SK-N-SH (cell line): ENCODE data around the gene ARHGEF1. TPM values are rescaled to one million over a fixed set of nuclear protein-coding genes. Genes with fewer than 3 reads are reported as not detected.

Source experiments
- CTCF ChIA-PET: fragments of 300-600, 350-600 bp; formaldehyde crosslinking; extraction: SDS; loops from one replicate; lab custom pipeline; 2021; lab: Yijun Ruan, JAX
- POLR2A ChIA-PET: fragments of 350-600 bp; sonication (Branson Sonifier 250); formaldehyde crosslinking; extraction: SDS; loops from one replicate; lab custom pipeline; 2020; ENCODE audit warnings: antibody characterized with exemption, inconsistent platforms; lab: Yijun Ruan, JAX
- DNase-seq: peaks from one replicate; pipeline ENCODE4 v3.0.0; 2012
- H2AFZ ChIP-seq: fragments of 200-600 bp; sonication (generic); 2 replicates; pipeline ENCODE4 v1.8.1; 2016; ENCODE audit warnings: antibody characterized with exemption, mild to moderate bottlenecking, low read depth
- H3F3A ChIP-seq: fragments of 200-600 bp; sonication (generic); replicated peaks from 2 replicates; pipeline ENCODE3; 2016; ENCODE audit warnings: antibody characterized with exemption, mild to moderate bottlenecking; ENCODE audit not compliant: insufficient read depth
- H3K27ac ChIP-seq, 2 experiments: fragments of 200-500 bp in 1 of 2; fragments of 200-600 bp in 1 of 2; sonication (Bioruptor generic) in 1 of 2; sonication (generic), shearing (Covaris generic) in 1 of 2; 2 replicates each; pipeline versions ENCODE4 v1.5.1 to v1.6.1; 2014 to 2016; ENCODE audit warnings: low read depth in 2 of 2, inconsistent platforms in 1 of 2, low read length in 1 of 2, mild to moderate bottlenecking in 1 of 2, mixed read lengths in 1 of 2
- H3K27me3 ChIP-seq: fragments of 200-600 bp; sonication (generic), shearing (Covaris generic); 2 replicates; pipeline ENCODE4 v1.6.1; 2016; ENCODE audit warnings: mixed run types; ENCODE audit not compliant: insufficient read depth
- H3K36me3 ChIP-seq, 2 experiments: fragments of 200-500 bp in 1 of 2; fragments of 200-600 bp in 1 of 2; sonication (Bioruptor generic) in 1 of 2; sonication (generic) in 1 of 2; replicated peaks in 1 of 2; 2 replicates each; pipeline versions ENCODE3 to v1.5.1; 2014 to 2016; ENCODE audit warnings: low read length in 1 of 2, mild to moderate bottlenecking in 1 of 2; ENCODE audit not compliant: insufficient read depth in 2 of 2, control insufficient read depth in 1 of 2
- H3K4me1 ChIP-seq, 2 experiments: fragments of 200-500 bp in 1 of 2; fragments of 200-600 bp in 1 of 2; sonication (Bioruptor generic) in 1 of 2; sonication (generic), shearing (Covaris generic) in 1 of 2; 2 replicates each; pipeline versions ENCODE4 v1.5.1 to v1.6.1; 2014 to 2016; ENCODE audit warnings: low read depth in 1 of 2, low read length in 1 of 2, mixed run types in 1 of 2; ENCODE audit not compliant: insufficient read depth in 2 of 2, control insufficient read depth in 1 of 2
- H3K4me2 ChIP-seq: fragments of 200-600 bp; sonication (generic), shearing (Covaris generic); 2 replicates; pipeline ENCODE4 v1.6.1; 2017; ENCODE audit warnings: mixed run types
- H3K4me3 ChIP-seq, 2 experiments: fragments of 200-500 bp in 1 of 2; fragments of 200-600 bp in 1 of 2; sonication (Bioruptor generic) in 1 of 2; sonication (generic), shearing (Covaris generic) in 1 of 2; 2 replicates each; pipeline versions ENCODE4 v1.5.1 to v1.8.1; 2014 to 2016; ENCODE audit warnings: low read depth in 2 of 2, inconsistent platforms in 1 of 2, low read length in 1 of 2, mild to moderate bottlenecking in 1 of 2, mixed read lengths in 1 of 2, moderate library complexity in 1 of 2
- H3K79me2 ChIP-seq: fragments of 200-600 bp; sonication (generic); 2 replicates; pipeline ENCODE4 v1.8.1; 2017; ENCODE audit warnings: mild to moderate bottlenecking; ENCODE audit not compliant: insufficient read depth
- H3K9ac ChIP-seq: fragments of 200-600 bp; sonication (generic); 2 replicates; pipeline ENCODE4 v1.6.1; 2017; ENCODE audit warnings: mixed run types
- H3K9me2 ChIP-seq: fragments of 200-600 bp; sonication (generic); 2 replicates; pipeline ENCODE4 v1.6.1; 2017; ENCODE audit warnings: mixed run types
- H3K9me3 ChIP-seq: fragments of 200-600 bp; sonication (generic); 2 replicates; pipeline ENCODE4 v1.6.1; 2017; ENCODE audit warnings: mixed run types, mild to moderate bottlenecking, moderate library complexity
- H4K20me1 ChIP-seq: fragments of 200-600 bp; sonication (generic); 2 replicates; pipeline ENCODE4 v1.6.1; 2017; ENCODE audit warnings: mild to moderate bottlenecking, mixed run types; ENCODE audit not compliant: insufficient read depth
- CHD2 ChIP-seq: fragments of 150-350 bp; IDR thresholded peaks from 2 replicates; pipeline ENCODE4 v1.6.1; 2018; ENCODE audit warnings: low read length; ENCODE audit not compliant: partially characterized antibody
- ELF1 ChIP-seq: IDR thresholded peaks from 2 replicates; pipeline ENCODE4 v1.4.0; 2012
- GABPA ChIP-seq: IDR thresholded peaks from 2 replicates; pipeline ENCODE4 v1.4.0; 2012; ENCODE audit warnings: low read depth, mild to moderate bottlenecking
- GATA2 ChIP-seq: sonication (generic); formaldehyde crosslinking; IDR thresholded peaks from 2 replicates; pipeline ENCODE4 v1.5.0; 2020; ENCODE audit warnings: mild to moderate bottlenecking, missing genetic modification reagents
- MAX ChIP-seq: IDR thresholded peaks from 2 replicates; pipeline ENCODE4 v1.4.0; 2012; ENCODE audit warnings: low read depth
- RAD21 ChIP-seq: IDR thresholded peaks from 2 replicates; pipeline ENCODE4 v1.6.1; 2012; ENCODE audit warnings: mild to moderate bottlenecking, low read length
- RFX5 ChIP-seq: IDR thresholded peaks from 2 replicates; pipeline ENCODE4 v1.6.1; 2012; ENCODE audit warnings: mild to moderate bottlenecking, improper control_type of control experiment, low read length
- YY1 ChIP-seq: IDR thresholded peaks from 2 replicates; pipeline ENCODE4 v1.4.0; 2012; ENCODE audit warnings: low read depth, mild to moderate bottlenecking
- ZBTB33 ChIP-seq: IDR thresholded peaks from 2 replicates; pipeline ENCODE4 v1.4.0; 2012; ENCODE audit warnings: low read depth, borderline replicate concordance
- WGBS: methylation state at CpG from one replicate; pipeline ENCODE4 v1.1.6; 2017; ENCODE audit warnings: low lambda C conversion rate; 5-methylcytosine and 5-hydroxymethylcytosine counted together
- polyA plus RNA-seq, 3 experiments: library from polyadenylated mRNA; depleted of rRNA; stranded (reverse); fragments of >200 nt; gene quantifications; 2 replicates each; pipeline ENCODE4 v1.2.3, GENCODE V29; 2012

Gene ARHGEF1
- polyA plus RNA-seq, 1 of the 3 experiments (the other 2 are of a cell fraction) = 102 TPM

- Histone ChIP-seq H3K9ac (no peak overlapping the region), H3F3A (no peaks in the 10 kb centered on the region)
- TF ChIP-seq YY1 = no peak
- TF ChIP-seq ELF1 = no peak
- no peak for TF ChIP-seq MAX
- no peak for TF ChIP-seq GABPA
- no peak for TF ChIP-seq CHD2
Measured at GRCh38 chr19:41902594-41902993, 19.6 kb downstream of the ARHGEF1 start.

GRCh38 chr19:41903193-41903953, 20.4 kb downstream of the ARHGEF1 start:
- H3K27me3 ChIP-seq = no peaks in the 10 kb centered on the region
- H3K27ac ChIP-seq = no peak overlapping the region
- H3F3A ChIP-seq = no peaks in the 10 kb centered on the region
- TF ChIP-seq RAD21 (no peak), ZBTB33 (no peak), GATA2 (CRISPR knock-in tag) (no peak), RFX5 (no peak)
- TF ChIP-seq, all 33 proteins: peak for 0
- Histone ChIP-seq H3K4me1 (peaks cover 0 to 13% of the 10 kb centered on the region in 2 experiments; a peak in 1 of 4 replicates), H3K9me3 (no peaks in the 10 kb centered on the region), H3K79me2 (no peaks in the 10 kb centered on the region), H3K36me3 (peaks cover 22 to 59% of the 10 kb centered on the region in 2 experiments), H3K9me2 (no peaks in the 10 kb centered on the region), H4K20me1 (0 out of 2 replicates have a peak, but pooled peaks cover 5% of the 10 kb centered on the region), H2AFZ (no peak overlapping the region), H3K4me3 (no peak overlapping the region), H3K9ac (no peak overlapping the region), H3K4me2 (no peak overlapping the region)
- ChIA-PET CTCF (interaction anchor here (0.9 to 1.8 kb wide), 2 partner anchors 30 to 32 kb away, joined by 3 to 7 read pairs; no protein-coding TSS in a partner anchor), POLR2A (no interaction called here)
- 91% methylated on average over 18 of the region's 19 CpGs for WGBS
- no peak for DNase-seq

More at GRCh38 chr19:41902594-41902993, 19.6 kb downstream of the ARHGEF1 start:
- 91% methylated on average over 8 of the region's 17 CpGs for WGBS
- Histone ChIP-seq H3K9me2 (no peaks in the 10 kb centered on the region), H4K20me1 (0 out of 2 replicates have a peak, but pooled peaks cover 5% of the 10 kb centered on the region), H3K79me2 (no peaks in the 10 kb centered on the region), H3K4me3 (no peak overlapping the region), H3K4me1 (peaks cover 0 to 13% of the 10 kb centered on the region in 2 experiments; a peak in 1 of 4 replicates), H2AFZ (no peak overlapping the region), H3K36me3 (peaks cover 22 to 67% of the 10 kb centered on the region in 2 experiments), H3K9me3 (no peaks in the 10 kb centered on the region), H3K27me3 (no peaks in the 10 kb centered on the region), H3K27ac (no peak overlapping the region), H3K4me2 (no peak overlapping the region)
- DNase-seq = no peak
- CTCF ChIA-PET = interaction anchor here (1.6 to 1.9 kb wide), 3 partner anchors 8 to 29 kb away, joined by 4 to 7 read pairs (median 5); no protein-coding TSS in a partner anchor
- POLR2A ChIA-PET = no interaction called here
